Ascending aorta (tissue), 2 donors: ENCODE data around the gene DLL3. TPM values are rescaled to one million over a fixed set of nuclear protein-coding genes. Genes with fewer than 3 reads are reported as not detected.

ENCODE experiments used
- DNase-seq, 2 donors: peaks; one replicate each; pipeline ENCODE4 v3.0.0-alpha.2; 2019; ENCODE audit warnings: low spot score in 2 of 2
- H3K27ac ChIP-seq, 2 donors: fragments of 200-600 bp; sonication (generic); one replicate each; pipeline ENCODE4 v1.5.1; 2016 to 2017; ENCODE audit warnings: mild to moderate bottlenecking in 1 of 2
- H3K27me3 ChIP-seq: fragments of 200-600 bp; sonication (generic); one replicate; pipeline ENCODE4 v1.5.1; 2017
- H3K36me3 ChIP-seq, 2 donors: fragments of 200-600 bp; sonication (generic); one replicate each; pipeline ENCODE4 v1.5.1; 2016
- H3K4me1 ChIP-seq, 2 donors: fragments of 200-600 bp; sonication (generic); one replicate each; pipeline ENCODE4 v1.5.1; 2016 to 2017; ENCODE audit warnings: mild to moderate bottlenecking in 1 of 2
- H3K4me3 ChIP-seq, 2 donors: fragments of 200-600 bp; sonication (generic); one replicate each; pipeline ENCODE4 v1.5.1; 2016 to 2017; ENCODE audit warnings: mild to moderate bottlenecking in 1 of 2
- H3K9me3 ChIP-seq, 2 donors: fragments of 200-600 bp; sonication (generic); one replicate each; pipeline ENCODE4 v1.5.1; 2016
- intact Hi-C: fragments of 100-400 bp; cut with DNase I; formaldehyde crosslinking; loops from one replicate; pipeline ENCODE4 v1.15.1; 2023
- total RNA-seq: library from RNA; depleted of rRNA; stranded (reverse); fragments of >200 nt; gene quantifications from one replicate; pipeline ENCODE4 v1.1.0, GENCODE V29; 2016
- TF ChIP-seq, protein P1 (sequence below), 3 experiments: fragments of 200-600 bp in 2 of 3; fragments of 450-650 bp in 1 of 3; sonication (generic) in 2 of 3; IDR thresholded peaks; one replicate each; pipeline ENCODE4 v1.5.1; 2016 to 2019; ENCODE audit warnings: antibody characterized with exemption in 3 of 3, mild to moderate bottlenecking in 1 of 3, moderate library complexity in 1 of 3

DLL3 gene
- total RNA-seq, 1 donor from 2014 or later: not detected

GRCh38 chr19:39512988-39513387, 14.2 kb downstream of the DLL3 start:
- no peak for DNase-seq
- Histone ChIP-seq H3K27me3 (peaks cover 20% of the 10 kb centered on the region), H3K27ac (no peak overlapping the region), H3K4me3 (no peak overlapping the region), H3K9me3 (no peaks in the 10 kb centered on the region), H3K4me1 (peaks cover 5 to 10% of the 10 kb centered on the region in 2 donors), H3K36me3 (no peaks in the 10 kb centered on the region)
- intact Hi-C loops: no loop called here
- TF ChIP-seq, protein P1, sequence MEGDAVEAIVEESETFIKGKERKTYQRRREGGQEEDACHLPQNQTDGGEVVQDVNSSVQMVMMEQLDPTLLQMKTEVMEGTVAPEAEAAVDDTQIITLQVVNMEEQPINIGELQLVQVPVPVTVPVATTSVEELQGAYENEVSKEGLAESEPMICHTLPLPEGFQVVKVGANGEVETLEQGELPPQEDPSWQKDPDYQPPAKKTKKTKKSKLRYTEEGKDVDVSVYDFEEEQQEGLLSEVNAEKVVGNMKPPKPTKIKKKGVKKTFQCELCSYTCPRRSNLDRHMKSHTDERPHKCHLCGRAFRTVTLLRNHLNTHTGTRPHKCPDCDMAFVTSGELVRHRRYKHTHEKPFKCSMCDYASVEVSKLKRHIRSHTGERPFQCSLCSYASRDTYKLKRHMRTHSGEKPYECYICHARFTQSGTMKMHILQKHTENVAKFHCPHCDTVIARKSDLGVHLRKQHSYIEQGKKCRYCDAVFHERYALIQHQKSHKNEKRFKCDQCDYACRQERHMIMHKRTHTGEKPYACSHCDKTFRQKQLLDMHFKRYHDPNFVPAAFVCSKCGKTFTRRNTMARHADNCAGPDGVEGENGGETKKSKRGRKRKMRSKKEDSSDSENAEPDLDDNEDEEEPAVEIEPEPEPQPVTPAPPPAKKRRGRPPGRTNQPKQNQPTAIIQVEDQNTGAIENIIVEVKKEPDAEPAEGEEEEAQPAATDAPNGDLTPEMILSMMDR (IDR thresholded peaks at IDR 0.05): no peak

DNA sequence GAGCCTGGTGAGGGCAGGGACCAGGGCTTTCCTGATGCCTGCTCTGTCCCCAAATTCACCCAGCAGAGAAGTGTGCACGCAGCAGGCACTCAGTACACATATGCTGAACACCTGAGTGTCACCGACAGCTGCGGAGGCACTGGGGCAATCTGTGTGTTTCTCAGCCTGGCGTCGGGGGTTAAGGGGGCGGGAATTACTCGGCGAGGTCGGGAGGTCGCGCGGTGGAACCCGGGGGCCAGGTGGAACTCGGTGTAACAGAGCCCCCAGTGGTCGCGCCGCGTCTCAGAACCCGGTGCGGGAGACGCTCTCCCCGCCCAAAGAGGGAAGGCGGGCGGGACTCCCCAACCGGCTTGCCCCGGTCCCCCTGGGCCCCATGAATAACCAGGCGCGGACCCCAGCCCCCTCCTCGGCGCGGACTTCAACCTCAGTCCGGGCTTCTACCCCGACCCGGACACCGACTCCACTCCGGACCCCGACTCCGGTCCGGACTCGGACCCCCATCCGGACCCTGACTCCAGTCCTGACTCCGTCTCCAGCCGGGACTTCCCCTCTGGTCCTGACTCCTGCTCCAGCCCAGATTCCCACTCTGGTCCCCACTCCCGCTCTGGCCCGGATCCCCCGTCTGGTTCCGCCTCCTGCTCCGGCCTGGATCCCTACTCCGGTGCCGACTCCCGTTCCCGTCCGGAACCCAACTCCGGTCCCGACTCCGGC, 16.2 kb downstream of the DLL3 start, which contains the start of gene SELENOV:
TSS of gene SELENOV (plus strand) at position 300 of the 711 bp plus-strand sequence. CDS start at position 374, 74 bp downstream.
- no peak for DNase-seq
- Histone ChIP-seq H3K27me3 (peaks cover 16% of the 10 kb centered on the region), H3K36me3 (no peaks in the 10 kb centered on the region), H3K4me3 (peak within 1 kb of the TSS; percentile 42), H3K4me1 (peaks cover 5 to 10% of the 10 kb centered on the region in 2 donors), H3K9me3 (no peaks in the 10 kb centered on the region), H3K27ac (no peak within 1 kb of the TSS)
- TF ChIP-seq, protein P1 (IDR thresholded peaks at IDR 0.05): no peak
- intact Hi-C loops: no loop called here

DNA sequence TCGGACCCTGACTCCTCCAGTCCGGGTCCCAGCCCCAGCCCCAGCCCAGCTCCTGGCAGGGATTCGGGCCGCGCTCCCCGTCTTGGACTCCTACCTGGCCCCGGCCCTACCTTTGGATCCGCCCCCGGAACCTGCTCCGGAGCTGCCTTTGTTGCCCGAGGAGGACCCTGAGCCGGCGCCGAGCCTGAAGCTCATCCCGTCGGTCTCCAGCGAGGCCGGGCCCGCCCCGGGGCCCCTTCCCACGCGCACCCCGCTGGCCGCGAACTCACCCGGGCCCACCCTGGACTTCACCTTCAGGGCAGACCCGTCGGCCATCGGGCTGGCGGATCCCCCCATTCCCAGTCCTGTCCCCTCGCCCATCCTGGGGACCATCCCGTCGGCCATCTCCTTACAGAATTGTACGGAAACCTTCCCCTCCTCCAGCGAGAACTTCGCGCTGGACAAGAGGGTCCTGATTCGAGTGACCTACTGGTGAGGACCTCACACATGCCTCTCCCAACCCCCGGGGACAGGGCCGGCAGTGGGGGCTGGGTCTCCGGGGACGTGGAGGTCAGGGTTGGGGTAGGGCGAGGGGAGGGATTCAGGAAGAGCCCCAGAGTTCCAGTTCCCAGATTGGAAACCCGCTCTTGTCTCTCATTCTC, 16.9 kb downstream of the DLL3 start:
- H3K27me3 ChIP-seq: peaks cover 16% of the 10 kb centered on the region
- intact Hi-C loops: no loop called here
- no peak for DNase-seq

DNA sequence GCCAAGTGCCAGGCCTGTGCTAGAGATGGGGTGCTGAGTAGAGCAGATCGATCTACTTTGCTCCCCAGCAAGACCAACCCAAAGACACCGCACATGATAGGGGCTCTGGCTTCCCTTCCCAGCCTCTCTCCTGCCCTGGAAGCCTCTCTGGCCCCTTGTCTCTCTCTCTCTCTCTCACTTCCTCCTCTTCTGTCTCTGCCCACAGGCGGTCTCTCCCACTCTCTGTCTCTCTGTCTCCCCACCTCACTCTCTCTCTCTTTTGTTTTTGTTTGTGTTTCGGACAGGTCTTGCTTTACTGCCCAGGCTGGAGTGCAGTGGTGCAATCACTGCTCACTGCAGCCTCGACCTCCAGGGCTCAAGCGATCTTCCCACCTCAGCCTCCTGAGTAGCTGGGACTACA, 17.5 kb downstream of the DLL3 start:
- Histone ChIP-seq H3K4me1 (peaks cover 5 to 10% of the 10 kb centered on the region in 2 donors), H3K36me3 (no peaks in the 10 kb centered on the region), H3K27me3 (peaks cover 16% of the 10 kb centered on the region), H3K27ac (no peak overlapping the region), H3K4me3 (no peak overlapping the region), H3K9me3 (no peaks in the 10 kb centered on the region)
- intact Hi-C loops: no loop called here
- no peak for DNase-seq
- TF ChIP-seq, protein P1 (IDR thresholded peaks at IDR 0.05): no peak

More for the DNA sequence above, 16.9 kb downstream of the DLL3 start:
- TF ChIP-seq, protein P1 (IDR thresholded peaks at IDR 0.05): no peak
- H3K4me3 ChIP-seq: peak overlapping the region; percentile 42
- no peaks in the 10 kb centered on the region for H3K9me3 ChIP-seq
- peaks cover 5 to 10% of the 10 kb centered on the region in 2 donors for H3K4me1 ChIP-seq
- H3K36me3 ChIP-seq: no peaks in the 10 kb centered on the region
- H3K27ac ChIP-seq: no peak overlapping the region

- TF ChIP-seq, protein P1 (IDR thresholded peaks at IDR 0.05): no peak
- no peak overlapping the region for H3K4me3 ChIP-seq
- no peak for DNase-seq
- peaks cover 5 to 10% of the 10 kb centered on the region in 2 donors for H3K4me1 ChIP-seq
- no peak overlapping the region for H3K27ac ChIP-seq
- H3K36me3 ChIP-seq: no peaks in the 10 kb centered on the region
- H3K27me3 ChIP-seq: peaks cover 16% of the 10 kb centered on the region
- intact Hi-C loops: no loop called here
- no peaks in the 10 kb centered on the region for H3K9me3 ChIP-seq
These were observed 18.7 kb downstream of the DLL3 start for GRCh38 chr19:39517432-39517831.
